KOPT-K1 (cell line): ENCODE results near the gene MED27.

Experiments
- H3K27ac ChIP-seq: fragments of 200-600 bp; sonication (generic); 2 replicates; pipeline ENCODE4 v1.5.1; 2016; ENCODE audit warnings: antibody characterized with exemption, mild to moderate bottlenecking, low read depth, low read length; ENCODE audit not compliant: poor library complexity, severe bottlenecking
- H3K36me3 ChIP-seq: fragments of 200-600 bp; sonication (generic); 2 replicates; pipeline ENCODE4 v1.5.1; 2017; ENCODE audit warnings: antibody characterized with exemption, mild to moderate bottlenecking, low read length, moderate library complexity; ENCODE audit not compliant: insufficient read depth
- H3K9me3 ChIP-seq: fragments of 200-600 bp; sonication (generic); 2 replicates; pipeline ENCODE4 v1.5.1; 2017; ENCODE audit warnings: antibody characterized with exemption, low read length, mild to moderate bottlenecking; ENCODE audit not compliant: insufficient read depth, poor library complexity, severe bottlenecking

MED27 gene

DNA sequence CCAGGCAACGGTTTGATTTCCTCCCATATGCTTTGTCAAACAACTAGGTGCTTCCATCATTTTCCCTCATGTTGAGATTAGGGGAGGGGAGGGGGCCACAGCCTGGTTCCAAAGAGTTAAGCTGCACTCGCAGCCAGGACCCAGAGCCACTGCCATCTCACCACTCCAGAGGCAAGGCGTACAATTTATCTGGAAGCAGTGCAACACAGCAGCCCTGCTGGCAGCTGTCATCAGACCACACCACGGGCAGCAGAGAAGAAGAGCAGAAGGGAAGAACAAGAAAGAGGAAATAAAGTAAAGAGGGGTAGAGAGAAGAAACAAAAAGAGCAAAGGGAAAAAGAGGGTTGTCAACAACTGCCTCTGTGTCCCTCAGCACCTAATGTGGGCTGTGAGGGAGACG, 38.9 kb downstream of the MED27 start:
- Histone ChIP-seq H3K27ac (no peak overlapping the region), H3K36me3 (no peaks in the 10 kb centered on the region), H3K9me3 (no peaks in the 10 kb centered on the region)

DNA sequence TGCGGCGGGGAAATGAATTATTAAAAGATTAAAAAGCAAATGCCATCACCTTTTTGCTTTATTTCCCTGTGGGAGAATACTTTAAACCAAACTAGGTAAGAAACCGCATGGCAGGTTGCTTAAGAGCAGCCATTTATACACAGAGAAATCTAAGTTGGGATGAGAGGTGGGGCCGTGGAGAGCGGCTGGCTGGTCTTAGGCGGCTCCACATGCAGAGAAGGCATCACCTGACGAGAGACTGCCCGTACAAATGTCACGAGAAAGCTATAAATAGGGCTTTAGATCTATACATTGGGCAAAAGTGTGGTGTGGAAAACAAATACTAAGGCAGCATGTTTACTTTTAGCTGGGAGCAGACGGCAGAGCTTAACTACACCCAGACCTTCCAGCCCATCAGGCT, 39.4 kb downstream of the MED27 start:
- Histone ChIP-seq H3K27ac (no peak overlapping the region), H3K9me3 (no peaks in the 10 kb centered on the region), H3K36me3 (no peaks in the 10 kb centered on the region)

DNA sequence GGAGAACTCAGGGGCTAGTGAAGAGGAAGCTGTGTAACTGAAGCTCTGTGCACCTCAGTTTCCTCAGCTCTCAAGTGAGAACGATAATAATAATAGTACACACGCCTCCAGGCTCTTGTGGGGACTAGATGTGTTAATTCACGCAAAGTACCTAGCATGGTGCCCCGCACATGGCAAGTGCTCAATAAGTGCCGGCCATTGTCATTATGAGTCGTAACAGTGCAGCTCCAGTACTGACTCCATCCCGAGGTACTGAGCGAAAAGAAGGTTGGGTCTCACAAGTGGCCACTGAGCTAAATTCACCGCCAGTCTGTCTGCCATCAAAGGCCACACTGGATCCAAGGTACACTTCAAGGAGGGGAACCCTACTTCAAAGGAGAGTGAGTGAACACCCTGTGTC, 40.4 kb downstream of the MED27 start:
- H3K9me3 ChIP-seq: no peaks in the 10 kb centered on the region
- H3K36me3 ChIP-seq: no peaks in the 10 kb centered on the region
- H3K27ac ChIP-seq: no peak overlapping the region

DNA sequence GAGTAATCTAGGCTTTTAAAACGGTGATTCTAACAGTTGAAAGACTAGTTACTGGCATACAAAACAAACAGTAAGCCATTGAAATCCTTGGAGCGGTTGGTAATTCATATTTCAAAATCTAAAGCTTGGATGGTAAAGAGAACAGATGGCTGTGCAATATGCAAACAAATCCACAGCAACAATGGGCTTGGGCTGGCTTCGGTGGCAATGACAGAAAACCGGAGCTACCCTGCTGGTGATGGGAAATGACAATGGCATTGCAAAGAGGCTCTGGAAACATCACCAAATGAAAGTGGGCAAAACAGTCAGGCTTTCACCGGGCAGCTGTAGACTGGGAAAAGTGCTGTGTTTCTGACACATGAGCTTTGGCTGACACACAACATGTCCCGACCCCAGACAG, 42.2 kb downstream of the MED27 start:
- no peaks in the 10 kb centered on the region for H3K9me3 ChIP-seq

DNA sequence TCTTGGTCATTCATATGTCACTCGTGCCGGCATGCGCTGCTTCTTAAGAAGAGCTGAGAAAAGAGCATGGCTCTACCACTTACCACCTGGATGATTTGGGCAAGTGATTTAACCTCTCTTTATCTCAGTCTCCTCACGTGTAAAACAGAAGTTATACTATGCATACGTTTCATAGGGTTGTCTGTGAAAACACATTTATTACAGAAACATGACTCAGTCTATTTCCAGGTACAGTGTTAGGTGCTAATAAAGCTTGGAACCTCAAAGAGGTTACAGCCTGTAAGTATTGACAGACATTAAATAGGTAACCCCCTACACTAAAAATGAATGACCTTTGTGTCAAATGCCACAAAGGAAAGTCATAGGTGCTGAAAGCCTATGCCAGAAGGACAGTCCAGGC, 43.1 kb downstream of the MED27 start:
- no peaks in the 10 kb centered on the region for H3K36me3 ChIP-seq
- no peaks in the 10 kb centered on the region for H3K9me3 ChIP-seq
- H3K27ac ChIP-seq: no peak overlapping the region

More for the DNA sequence above, 42.2 kb downstream of the MED27 start:
- Histone ChIP-seq H3K36me3 (no peaks in the 10 kb centered on the region), H3K27ac (no peak overlapping the region)

DNA sequence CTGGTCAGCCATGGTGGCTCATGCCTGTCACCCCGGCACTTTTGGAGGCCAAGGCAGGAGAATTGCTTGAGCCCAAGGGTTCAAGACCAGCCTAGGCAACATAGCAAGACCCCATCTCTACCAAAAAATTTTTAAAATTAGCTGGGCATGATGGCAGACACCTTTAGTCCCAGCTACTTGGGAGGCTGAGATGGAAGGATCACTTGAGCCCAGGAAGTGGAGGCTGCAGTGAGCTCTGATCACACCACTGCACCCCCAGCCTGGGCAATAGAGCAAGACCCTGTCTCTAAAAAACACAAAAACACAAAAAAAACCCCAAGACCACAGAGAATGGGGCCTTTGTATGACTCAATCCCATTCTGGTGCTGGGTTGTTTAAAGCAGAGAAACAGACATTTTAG, 44.0 kb downstream of the MED27 start:
- Histone ChIP-seq H3K27ac (no peak overlapping the region), H3K36me3 (no peaks in the 10 kb centered on the region), H3K9me3 (no peaks in the 10 kb centered on the region)

DNA sequence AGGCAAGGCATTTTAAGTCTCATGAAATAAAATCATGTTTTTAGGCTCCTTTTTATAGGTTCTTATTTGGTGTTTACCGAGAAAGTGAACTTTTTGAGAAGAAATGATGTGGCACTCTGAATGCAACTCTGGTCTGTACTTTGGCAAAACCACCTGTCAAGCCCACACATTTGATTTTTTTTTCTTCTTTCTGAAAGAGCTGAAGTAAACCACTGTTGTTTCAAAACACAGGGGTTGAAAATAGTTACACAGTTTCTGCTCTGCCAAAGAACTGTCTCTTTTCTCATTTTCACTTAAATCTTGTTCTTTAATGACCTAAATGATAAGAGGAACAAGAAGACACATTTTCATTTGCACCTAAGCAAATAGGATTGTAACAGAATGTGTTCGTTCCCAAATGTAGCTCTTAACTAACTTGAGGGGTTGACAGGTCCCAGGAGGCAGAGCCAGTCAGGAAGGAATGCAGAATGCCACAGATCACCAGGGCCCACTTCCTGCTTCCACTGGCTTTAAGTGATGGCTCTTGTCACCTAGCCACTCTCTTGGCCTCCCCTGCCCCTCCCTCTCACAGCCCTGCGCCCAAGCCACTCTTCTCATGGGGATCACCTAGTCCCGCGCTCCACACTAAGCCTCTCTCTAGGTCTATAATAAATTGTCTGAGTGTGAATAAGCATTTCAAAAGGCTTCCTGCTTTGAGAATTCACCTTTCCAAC, 47.3 kb downstream of the MED27 start:
- no peak overlapping the region for H3K27ac ChIP-seq
- H3K9me3 ChIP-seq: no peaks in the 10 kb centered on the region
- H3K36me3 ChIP-seq: no peaks in the 10 kb centered on the region

DNA sequence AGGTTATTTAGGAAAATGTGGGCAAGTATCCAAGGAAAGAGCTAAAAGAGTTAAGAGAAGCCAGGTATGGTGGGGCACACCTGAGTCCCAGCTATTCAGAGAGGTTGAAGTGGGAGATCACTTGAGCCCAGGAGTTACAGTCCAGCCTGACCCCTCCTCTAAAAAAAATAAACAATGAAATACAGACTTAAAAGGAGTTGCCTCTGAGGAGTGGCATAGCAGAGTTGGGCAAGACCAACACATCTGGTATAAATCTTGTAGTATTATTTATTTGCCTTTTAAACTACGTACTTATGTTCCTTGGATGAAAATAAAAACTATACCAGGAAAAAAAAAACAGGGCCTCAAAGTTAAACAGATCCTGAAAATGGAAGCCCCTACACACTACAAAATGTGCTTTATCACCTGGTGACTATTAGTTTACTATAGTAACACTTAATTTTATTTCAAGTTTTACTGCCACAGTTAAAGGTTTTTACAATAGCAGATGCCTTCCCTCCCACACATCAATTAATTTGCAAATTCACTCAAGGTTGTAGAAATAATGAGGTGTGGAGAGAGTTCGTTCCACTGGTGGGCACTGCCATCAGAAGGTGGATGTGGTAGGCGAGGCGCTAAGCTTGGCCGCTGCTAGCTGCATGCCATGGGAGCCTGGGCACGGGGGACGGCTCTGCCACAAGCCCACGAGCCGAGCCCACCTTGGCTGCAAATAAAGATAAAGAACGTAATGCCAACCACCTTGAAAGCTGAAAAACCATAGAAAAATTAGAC, 48.0 kb downstream of the MED27 start:
- no peak overlapping the region for H3K27ac ChIP-seq
- no peaks in the 10 kb centered on the region for H3K36me3 ChIP-seq
- no peaks in the 10 kb centered on the region for H3K9me3 ChIP-seq

DNA sequence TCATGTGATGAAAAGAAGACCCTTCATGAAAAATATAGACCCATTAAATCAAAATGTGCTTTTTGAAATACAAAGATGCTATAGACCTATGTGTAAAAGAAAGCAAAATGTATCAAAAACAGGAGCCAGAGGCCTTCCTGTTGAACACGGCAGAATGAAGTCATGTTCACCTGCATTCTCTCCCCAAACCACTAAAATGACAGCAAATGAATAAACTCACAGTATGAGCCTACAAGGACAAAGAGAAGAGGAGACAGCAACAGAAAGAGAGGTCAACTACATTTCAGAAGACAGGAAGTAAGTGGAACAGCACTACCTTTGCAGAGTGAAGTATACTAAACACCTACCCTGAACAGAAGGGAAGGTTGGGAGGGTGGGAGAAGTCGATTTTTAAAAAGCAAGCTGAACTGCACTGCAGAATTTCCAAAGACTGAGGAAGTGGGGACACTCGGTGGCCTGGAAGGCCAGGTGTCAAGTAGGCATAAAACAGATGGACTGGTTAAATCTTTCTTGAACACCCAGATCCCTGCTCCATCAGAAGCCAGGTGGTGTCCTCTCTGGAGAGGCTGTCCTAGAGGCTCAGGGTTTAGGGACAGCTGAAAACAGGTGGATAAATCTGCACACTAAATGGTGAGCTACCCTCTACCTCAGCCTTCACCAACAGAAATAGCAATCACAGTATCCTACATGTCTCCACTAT, 48.9 kb downstream of the MED27 start:
- Histone ChIP-seq H3K27ac (no peak overlapping the region), H3K36me3 (no peaks in the 10 kb centered on the region), H3K9me3 (no peaks in the 10 kb centered on the region)

DNA sequence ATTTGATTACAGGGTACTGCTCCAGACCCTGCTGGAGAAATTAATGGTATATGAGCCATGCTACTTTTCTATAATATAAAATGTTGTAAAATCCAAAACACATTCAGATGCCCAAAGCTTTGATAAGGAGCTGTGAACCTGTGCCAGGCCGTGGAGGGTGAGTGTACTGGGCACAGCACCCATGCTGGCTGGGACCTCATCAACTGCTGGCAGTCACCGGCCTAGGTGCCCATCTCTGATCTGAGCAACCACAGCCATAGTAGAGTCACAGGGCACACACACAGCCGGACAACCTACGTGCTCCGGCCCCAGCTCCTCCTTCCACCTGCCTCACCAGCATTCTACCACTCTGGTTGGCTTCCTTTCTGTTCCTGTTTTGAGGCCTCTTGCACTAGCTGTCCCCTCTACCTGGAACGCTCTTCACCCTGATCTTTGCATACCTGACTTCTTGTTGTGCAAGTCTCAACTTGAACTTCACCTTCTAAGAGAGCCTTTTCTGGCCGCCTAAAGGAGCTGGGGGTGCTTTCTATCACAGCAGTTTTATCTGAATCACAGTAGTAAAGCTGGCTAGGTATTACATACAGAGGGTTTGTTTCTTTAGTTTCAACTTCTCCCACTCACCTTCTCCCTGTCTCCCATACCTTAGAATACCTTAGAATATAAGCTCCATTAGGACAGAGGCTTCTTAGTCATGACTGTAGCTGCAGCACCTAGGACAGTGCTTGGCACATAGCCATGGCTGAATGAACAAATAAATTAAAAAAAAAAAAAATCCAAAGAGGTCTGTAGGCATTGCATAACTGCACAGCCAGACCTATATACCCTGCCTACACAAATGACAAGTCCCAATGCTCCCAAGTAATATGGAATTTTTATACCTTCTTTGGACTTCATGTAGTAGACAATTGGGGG, 51.7 kb downstream of the MED27 start:
- no peaks in the 10 kb centered on the region for H3K36me3 ChIP-seq
- no peak overlapping the region for H3K27ac ChIP-seq

DNA sequence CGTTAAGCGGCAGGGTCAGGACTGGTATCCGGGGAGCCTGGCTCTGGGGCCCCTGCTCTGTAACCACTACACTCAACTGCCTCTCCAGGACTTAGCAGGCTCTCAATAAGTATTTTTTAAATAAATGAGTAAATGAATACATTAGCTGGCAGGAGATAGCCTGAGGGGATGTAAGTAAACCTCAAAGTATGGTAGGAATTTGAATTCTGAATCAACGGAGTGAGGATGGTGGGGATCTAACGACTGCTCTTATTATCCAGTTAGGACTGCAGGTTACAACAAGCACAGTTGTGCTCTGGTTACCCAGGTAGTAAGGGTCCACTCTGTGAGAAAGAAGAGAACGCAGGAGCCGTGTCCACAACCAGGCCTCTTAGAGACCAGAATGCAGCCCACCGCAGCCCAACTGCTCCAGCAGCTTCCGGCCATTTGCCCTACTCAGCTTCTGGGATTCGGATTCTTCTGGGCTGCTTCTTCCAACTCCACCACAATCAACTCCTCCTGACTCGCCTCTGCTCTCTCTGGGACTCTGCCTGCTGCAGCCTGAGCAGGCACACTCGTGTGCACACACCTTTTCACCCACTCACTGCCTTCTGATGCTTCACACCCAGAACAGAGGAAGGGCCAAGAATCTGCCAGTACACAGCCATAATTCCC, 52.6 kb downstream of the MED27 start:
- Histone ChIP-seq H3K9me3 (no peaks in the 10 kb centered on the region), H3K36me3 (no peaks in the 10 kb centered on the region), H3K27ac (no peak overlapping the region)

More for the DNA sequence above, 51.7 kb downstream of the MED27 start:
- H3K9me3 ChIP-seq: no peaks in the 10 kb centered on the region

DNA sequence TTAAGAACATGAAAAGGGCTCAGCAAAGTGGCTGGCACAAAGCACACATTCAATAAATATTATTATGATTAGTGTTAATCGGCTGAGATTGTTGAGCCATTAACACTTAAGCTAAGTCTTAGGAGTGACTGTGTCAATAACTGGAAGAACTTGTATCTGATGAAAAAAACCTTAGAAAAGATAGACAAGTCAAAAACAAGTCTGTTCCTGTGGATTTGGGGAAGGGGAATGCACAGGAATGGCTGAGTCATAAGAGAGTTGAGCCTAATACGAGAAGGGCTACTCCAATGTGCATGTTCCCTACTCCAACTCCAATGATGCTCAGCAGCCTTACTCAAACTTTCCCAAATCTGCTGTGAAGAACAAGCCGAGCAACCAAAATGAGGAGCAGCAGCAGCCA, 53.9 kb downstream of the MED27 start:
- H3K36me3 ChIP-seq: no peaks in the 10 kb centered on the region
- no peaks in the 10 kb centered on the region for H3K9me3 ChIP-seq
- no peak overlapping the region for H3K27ac ChIP-seq

DNA sequence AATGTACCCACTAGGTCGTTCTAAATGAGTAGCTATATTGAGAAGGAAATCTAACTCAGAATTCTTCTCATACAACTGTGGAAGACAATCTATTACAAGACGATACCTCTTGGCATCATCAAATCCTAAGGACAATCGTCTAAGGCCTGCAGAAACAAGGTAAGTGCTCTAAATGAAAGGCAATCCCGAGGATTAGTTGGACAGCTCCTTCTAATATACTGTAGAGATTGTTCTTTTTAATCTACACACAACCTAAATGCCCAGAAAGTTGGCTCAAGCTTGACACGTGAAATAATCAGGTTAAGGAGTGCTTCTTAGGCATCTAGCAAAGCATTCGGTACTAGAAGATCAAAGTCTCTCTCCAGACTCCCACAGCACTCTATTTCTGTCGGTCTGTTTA, 55.1 kb downstream of the MED27 start:
- no peaks in the 10 kb centered on the region for H3K9me3 ChIP-seq
- no peak overlapping the region for H3K27ac ChIP-seq
- no peaks in the 10 kb centered on the region for H3K36me3 ChIP-seq

DNA sequence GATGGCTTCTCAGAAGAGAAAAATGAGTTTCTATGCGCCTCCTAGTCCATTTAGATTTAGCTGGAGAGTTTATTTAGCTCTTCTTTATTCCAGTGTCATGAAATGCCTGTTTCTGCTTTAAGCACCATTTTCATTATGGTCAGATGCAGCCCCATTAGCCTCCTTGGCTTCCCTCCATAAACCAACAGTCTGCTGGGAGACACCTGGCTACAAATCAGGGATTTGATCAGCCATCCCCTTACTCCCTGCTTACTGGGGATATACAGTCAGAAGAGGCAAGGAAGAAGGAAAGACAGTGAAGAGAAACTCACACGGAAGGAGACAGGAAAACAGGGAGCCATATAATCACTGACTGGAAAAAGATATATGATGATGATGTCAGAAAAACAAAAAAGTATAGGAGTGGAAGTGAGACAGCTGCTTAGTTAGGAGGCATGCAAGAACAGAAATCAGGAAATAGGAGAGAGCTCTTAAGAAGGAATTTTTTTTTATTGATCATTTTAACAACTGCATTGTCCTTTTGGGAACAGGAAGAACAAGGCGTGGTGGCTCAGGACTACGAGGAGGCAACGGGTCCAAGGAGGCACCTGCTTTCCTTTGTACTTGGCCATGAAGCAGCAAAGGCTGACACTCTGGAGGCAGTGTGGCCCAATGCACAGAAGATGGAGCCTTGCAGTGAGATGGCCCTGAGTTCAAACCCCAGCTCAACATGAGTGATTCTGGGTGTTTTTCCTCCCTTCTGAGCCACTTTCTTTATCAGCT, 56.1 kb downstream of the MED27 start:
- Histone ChIP-seq H3K9me3 (no peaks in the 10 kb centered on the region), H3K27ac (no peak overlapping the region), H3K36me3 (no peaks in the 10 kb centered on the region)
